Activated CD4-positive, alpha-beta T cell treated with anti-CD3 and anti-CD28 coated beads, Interleukin-2, amount 50 U/mL, for 24 hours (primary cell): ENCODE measurements around the gene KCNMA1.

Source experiments
- DNase-seq, 2 donors: peaks; one replicate each; pipeline ENCODE4 v3.0.0-alpha.2; 2020; ENCODE audit warnings: low read depth in 1 of 2, low spot score in 1 of 2

Gene KCNMA1

DNA sequence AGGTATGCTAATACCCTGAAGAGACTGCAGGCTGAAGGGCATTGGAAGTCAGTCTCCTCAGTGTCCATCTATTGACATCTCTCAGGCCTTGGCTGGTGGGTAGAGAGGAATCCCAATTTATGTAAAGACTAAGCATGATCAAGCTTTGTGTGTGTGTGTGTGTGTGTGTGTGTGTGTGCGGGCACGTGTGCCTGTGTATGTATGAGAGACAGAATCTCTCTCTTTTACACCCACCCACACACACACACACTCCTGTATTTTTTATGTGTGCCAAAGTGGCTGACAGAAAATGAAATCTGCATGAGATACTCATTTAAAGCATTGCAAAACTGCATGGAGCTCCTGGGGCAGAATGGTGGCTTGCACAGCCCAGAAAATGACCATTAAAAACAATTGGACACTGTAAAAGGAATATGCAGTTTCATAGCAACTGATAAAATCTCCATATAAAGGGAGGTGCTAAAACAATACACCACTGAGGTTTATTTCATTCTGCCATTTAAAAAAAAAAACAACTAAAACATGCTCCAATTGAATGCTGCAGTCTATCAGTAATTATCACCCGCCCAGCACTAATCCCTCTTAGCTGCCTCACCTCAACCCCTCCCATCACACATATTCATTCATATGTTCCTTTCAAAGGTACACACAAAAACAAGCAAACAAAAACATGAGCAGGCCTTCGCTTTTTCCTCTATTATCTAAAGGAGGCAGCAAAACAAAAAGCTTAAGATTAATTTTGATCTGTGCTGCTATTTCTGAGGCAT is 385.0 kb downstream of the KCNMA1 start:
- no peak for DNase-seq

DNA sequence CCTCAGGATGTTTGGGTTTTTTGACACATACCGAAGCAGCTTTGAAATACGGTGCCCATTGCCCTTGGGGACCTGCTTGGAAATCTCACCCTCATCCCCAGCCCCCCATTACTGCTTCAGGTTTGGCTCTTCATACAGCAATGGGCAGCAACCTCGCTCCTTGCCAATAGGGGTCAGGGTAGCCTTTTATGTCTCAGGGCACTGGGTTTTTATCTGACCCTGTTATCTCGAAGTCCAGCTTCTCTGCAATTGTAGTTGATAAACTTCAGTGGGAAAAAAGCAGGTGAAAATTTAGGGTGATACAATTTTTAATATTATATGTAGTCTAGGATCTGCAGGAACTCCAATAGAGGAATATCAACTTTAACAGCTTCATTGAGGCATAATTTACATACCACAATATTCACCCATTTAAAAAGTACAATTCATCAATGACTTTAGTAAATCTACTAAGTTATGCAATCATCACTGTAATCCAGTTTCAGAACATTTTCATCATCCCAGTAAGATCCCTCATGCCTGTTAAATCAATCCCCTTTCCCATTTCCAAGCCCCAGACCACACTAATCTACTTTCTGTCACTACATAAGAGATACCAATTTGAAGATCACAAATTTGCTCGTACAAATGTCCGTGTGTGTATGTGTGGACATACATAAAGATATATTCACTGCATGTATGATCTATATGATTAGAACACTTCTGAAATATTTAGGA is 386.2 kb downstream of the KCNMA1 start:
- no peak for DNase-seq

- no peak for DNase-seq
These were observed 387.6 kb downstream of the KCNMA1 start for GRCh38 chr10:77249901-77250459.

GRCh38 chr10:77248104-77248790 is 389.4 kb downstream of the KCNMA1 start:
- no peak for DNase-seq

DNA sequence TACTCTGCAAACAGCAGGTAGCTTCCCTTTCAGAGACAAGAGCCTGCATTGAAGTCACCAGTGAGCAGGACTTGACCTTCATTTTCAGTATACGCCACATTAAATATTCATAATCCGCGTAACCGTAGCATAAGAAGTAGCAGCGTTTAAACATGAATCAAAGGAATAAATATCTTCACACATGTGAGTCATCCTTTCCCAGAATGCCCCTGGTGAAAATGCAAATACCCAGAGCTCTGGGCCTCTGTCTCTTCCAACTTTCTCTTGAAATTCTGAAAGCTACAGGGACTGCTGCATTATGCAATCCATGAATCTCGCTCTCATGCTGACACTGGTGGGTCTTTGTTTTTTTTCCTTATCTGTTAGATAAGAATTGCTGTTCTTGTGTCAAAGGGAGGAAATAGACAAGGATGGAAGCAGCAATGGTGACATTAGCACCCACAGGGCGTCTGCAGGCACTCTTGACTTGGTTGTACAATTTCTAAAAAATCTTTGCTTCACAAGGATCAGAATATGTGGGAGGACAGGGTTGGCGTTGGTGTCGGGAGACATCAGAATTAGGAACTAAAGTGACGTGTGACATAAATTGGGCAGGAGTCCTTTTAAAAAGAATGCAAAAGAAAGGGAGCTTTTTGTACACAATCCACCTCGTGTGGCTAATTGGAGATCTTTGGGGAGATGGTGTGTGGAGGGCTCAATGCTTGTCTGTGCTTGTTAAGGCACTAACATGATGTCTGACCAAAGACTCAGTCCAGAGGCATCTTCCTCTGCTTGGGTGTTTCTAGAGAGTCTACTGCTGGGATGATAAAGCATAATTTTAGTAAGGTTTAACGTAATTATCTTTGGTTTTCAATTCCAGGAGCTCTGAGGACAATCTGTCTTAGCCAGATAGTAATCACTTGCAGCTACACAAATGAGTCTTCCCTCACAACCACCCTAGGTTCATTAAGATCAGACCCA is 390.3 kb downstream of the KCNMA1 start:
- no peak for DNase-seq

GRCh38 chr10:77245953-77246352 is 391.7 kb downstream of the KCNMA1 start:
- no peak for DNase-seq

- DNase-seq, result no peak
These were observed 392.9 kb downstream of the KCNMA1 start for GRCh38 chr10:77244746-77245145.

- DNase-seq, result no peak
These were observed 393.3 kb downstream of the KCNMA1 start for GRCh38 chr10:77244286-77244685.

- no peak for DNase-seq
These were observed 396.3 kb downstream of the KCNMA1 start for GRCh38 chr10:77241350-77241725.

GRCh38 chr10:77240706-77241349 is 396.8 kb downstream of the KCNMA1 start:
- no peak for DNase-seq

- no peak for DNase-seq
These were observed 397.5 kb downstream of the KCNMA1 start for GRCh38 chr10:77240041-77240652.

DNA sequence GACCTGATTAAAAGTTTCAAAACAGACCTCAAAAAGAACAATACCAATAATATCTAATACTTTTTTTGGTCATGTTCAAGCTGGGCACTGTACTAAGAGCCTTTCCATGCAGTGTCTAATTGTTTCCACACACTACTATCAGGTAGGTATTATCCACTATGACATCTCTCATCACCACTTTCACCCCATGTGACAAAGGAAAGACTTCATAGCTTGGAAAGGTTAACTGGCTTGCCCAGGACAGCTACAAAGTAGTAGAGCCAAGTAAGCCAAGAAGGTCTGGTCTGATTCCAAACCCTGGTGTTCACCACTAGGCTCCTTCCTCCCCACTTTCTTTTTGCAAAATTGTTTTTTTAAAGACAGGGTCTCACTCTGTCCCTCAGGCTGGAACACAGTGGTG is 400.5 kb downstream of the KCNMA1 start:
- no peak for DNase-seq

GRCh38 chr10:77236700-77237099 is 400.9 kb downstream of the KCNMA1 start:
- no peak for DNase-seq

DNA sequence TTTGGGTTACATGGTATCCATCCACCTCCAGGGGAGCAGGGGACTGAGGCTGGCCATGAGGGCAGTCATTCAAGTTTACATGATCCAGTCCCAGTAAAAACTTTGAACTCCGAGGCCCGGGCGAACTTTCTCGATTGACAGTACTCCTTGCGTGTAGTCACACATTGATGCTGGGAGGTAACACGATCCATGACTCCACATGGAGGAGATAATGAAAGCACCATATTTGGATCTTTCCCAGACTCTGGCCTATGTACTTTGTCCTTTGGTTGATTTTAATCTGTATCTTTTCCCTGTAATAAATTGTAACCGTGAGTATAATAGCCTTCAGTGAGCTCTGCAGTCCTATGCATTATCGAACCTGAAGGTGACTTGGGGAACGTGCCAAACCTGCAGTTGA is 401.6 kb downstream of the KCNMA1 start:
- DNase-seq, result no peak

DNA sequence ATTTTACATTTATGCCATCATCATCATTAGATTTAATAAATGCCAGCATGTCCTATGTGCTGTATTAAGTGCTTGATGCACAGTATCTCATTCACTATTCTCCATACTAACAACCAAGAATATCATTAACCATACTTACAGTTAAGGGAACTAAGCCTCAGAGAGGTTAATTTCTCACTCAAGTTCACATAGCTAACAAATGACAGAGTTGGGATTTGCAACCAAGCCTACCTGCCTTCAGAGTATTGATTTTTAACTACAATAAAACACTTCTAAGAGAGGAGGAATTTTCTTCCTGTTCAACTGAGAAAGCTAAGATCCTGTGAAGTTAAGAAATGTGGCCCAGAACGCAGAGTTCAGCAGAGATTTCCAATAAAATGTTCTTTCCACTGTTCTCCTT is 403.0 kb downstream of the KCNMA1 start:
- DNase-seq, result no peak

GRCh38 chr10:77233466-77233865 is 404.1 kb downstream of the KCNMA1 start:
- DNase-seq, result no peak

DNA sequence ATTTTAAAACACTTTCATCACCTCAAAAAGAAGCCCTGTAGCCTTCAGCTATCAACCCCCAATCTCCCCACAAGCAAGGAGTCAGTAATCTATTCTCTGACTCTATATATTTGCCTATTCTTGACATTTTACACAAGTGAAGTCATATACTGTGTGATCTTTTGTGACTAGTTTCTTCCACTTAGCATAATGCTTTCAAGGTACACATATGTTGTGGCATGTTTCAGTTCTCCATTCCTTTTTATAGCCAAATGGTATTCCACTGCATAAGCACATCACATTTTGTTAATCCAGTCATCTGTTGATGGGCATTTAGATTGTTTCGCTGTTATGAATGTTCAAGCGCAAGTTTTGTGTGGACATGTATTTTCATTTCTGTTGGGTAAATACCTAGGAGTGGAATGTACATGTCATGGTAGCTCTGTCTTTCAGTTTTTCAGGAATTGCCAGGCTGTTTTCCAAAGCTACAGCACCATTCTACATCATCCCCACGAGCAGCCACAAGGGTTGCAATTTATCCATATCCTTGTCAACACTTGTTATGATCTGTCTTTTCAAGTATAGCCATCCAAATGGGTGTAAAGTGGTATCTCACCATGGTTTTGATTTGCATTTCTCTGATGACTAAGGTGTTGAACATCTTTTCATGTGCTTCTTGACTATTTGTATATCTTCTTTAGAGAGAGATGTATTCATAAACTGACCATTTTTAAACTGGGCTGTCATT is 405.6 kb downstream of the KCNMA1 start:
- no peak for DNase-seq

- DNase-seq, result no peak
These were observed 406.2 kb downstream of the KCNMA1 start for GRCh38 chr10:77231375-77231774.

DNA sequence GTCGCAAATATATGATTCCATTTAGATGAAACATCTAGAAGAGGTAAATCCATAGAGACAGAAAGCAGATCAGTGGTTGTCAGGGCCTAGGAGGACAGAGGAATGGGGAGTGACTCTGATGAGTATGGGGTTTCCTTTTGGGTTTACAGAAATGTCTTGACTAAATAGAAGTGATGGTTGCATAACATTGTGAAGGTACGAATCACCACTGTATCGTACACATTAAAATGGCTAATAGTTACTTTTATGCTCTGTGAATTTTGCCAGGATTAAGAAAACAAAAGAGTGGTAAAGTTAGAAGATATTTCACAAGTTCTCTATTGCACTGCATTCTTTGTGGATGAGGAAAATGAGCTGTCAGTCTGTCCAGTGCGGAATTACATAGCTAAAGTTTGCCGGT is 407.4 kb downstream of the KCNMA1 start:
- DNase-seq, result no peak
